Stimulated activated naive CD8-positive, alpha-beta T cell treated with anti-CD3 and anti-CD28 coated beads, Interleukin-15, amount 100 ng/mL, for 72 hours (primary cell): Measurements from ENCODE around the gene RFNG.

Source experiments
- ATAC-seq: fragments of 150-1000 bp; cut with Tn5 transposase; 2 replicates; pipeline ENCODE4 v1.10.0; 2021; ENCODE audit warnings: mild to moderate bottlenecking, moderate library complexity
- DNase-seq, 2 donors: peaks; one replicate each; pipeline ENCODE4 v3.0.0; 2021 to 2022
- H3K27ac Mint-ChIP-seq, 2 donors: one replicate each; pipeline ENCODE4 v1.8.0; 2022; ENCODE audit warnings: mild to moderate bottlenecking in 2 of 2, mixed read lengths in 2 of 2, moderate library complexity in 2 of 2
- H3K27me3 Mint-ChIP-seq: one replicate; pipeline ENCODE4 v1.8.0; 2022; ENCODE audit warnings: mixed read lengths
- H3K4me1 Mint-ChIP-seq: one replicate; pipeline ENCODE4 v1.8.0; 2022; ENCODE audit warnings: mild to moderate bottlenecking, mixed read lengths
- H3K4me3 Mint-ChIP-seq, 2 donors: one replicate each; pipeline ENCODE4 v1.8.0; 2022; ENCODE audit warnings: mild to moderate bottlenecking in 2 of 2, mixed read lengths in 2 of 2, moderate library complexity in 1 of 2
- H3K9me3 Mint-ChIP-seq, 2 donors: one replicate each; pipeline ENCODE4 v1.8.0; 2022; ENCODE audit warnings: mixed read lengths in 2 of 2

Gene RFNG

DNA sequence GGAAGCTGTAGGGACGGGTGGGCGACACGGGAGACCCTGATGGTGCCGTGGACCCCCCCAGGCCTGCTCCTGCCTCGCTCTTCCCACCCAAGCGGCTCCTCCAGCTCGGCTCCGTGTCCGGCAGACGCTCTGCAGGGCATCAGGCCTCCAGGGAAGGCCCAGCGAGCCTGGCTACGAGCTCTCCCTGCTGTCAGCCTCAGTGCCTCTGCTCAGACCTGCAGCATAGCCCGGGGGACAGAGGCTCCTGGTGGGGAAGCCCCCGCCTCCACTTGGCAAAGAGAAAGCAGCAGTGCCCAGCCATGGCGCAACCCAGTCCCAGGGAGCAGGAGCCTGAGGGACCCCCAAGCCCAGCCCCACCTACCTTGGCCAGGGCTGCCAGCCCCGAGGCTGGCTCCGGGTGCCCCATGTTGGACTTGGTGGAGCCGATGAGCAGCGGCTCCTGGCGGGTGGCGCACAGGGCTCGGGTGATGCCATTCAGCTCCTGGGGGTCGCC lies 40.5 kb upstream of the RFNG start:
- peak overlapping the region in 1 of 2 donors; percentile 95 for H3K27ac Mint-ChIP-seq
- no peaks in the 10 kb centered on the region for H3K27me3 Mint-ChIP-seq
- H3K4me3 Mint-ChIP-seq: no peak overlapping the region
- H3K9me3 Mint-ChIP-seq: no peaks in the 10 kb centered on the region
- H3K4me1 Mint-ChIP-seq: peaks cover 22% of the 10 kb centered on the region
- no peak for DNase-seq
- no peak for ATAC-seq

DNA sequence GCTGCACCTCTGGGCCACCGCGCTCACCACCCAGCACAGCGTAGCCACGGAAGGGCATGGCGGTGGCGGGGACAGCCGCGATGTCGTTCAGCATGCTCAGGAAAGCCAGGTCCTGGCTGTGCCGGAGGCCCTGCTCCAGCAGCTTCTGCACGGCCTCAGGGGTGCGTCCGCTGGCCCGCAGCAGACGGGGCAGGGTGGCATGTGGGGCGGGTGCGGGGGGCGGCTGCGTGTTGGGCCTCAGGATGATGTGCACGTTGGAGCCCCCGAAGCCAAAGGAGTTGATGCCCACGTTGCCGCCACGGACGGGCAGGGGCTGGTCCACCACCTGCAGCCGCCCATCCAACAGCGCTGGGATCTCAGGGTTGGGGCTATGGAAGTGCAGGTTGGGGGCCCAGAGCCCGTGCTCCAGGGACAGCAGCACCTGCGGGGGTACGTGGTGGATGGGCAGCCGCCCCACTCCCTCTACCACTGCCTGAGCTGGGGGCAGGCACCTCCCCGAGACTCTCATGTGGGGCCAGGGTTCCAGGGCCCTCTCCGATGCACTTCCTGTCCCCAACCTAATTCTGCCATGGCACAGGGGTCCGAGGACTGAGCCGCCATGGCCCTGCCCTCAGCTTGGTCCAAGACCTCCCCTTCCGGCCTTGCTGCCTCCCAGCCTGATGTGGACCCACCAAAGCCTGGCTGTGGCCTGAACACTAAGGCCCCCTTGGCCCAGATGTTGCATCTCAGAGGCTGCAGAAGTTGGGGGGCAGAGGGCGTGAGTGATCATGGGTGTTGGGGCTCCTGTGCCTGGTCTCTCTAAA lies 39.9 kb upstream of the RFNG start:
- Mint-ChIP-seq H3K4me3 (no peak overlapping the region), H3K27me3 (no peaks in the 10 kb centered on the region), H3K27ac (no peak overlapping the region), H3K4me1 (peaks cover 16% of the 10 kb centered on the region), H3K9me3 (no peaks in the 10 kb centered on the region)
- DNase-seq (no peak), ATAC-seq (no peak)

DNA sequence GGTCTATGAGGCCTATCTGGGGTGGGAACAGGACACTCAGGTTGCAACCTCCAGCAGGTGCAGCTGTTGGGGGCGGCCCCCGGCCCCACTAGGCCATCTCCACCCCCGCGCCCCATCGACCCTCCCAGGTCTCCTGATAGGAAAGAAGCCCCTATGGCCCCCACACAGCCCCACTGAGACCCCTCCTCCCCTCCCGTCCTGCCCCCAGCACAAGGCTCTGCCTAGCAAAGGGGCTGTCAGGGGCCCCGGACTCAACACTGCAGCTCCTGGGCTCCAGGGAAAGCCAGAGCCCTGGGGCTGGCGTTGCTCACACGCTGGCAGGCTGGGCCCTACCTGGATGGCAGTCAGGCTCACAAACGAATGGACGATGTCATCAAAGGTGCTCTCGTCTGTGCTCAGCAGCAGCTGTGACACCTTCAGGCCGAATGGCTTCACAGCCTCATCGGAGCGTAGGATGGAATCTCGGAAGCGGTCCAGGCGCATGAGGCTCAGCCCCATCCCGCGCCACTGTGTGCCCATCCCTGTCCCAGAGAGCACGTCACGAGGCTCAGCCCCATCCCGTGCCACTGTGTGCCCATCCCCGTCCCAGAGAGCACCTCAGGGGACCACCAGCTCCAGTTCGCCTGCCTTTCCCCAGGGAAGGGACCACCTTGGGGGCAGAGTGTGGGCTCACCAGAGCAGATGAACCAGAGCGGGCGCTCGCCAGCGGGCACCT lies 39.1 kb upstream of the RFNG start:
- ATAC-seq (no peak), DNase-seq (no peak)
- Mint-ChIP-seq H3K4me3 (no peak overlapping the region), H3K9me3 (no peaks in the 10 kb centered on the region), H3K4me1 (peaks cover 9% of the 10 kb centered on the region), H3K27me3 (no peaks in the 10 kb centered on the region), H3K27ac (peak overlapping the region in 1 of 2 donors; percentile 46)

DNA sequence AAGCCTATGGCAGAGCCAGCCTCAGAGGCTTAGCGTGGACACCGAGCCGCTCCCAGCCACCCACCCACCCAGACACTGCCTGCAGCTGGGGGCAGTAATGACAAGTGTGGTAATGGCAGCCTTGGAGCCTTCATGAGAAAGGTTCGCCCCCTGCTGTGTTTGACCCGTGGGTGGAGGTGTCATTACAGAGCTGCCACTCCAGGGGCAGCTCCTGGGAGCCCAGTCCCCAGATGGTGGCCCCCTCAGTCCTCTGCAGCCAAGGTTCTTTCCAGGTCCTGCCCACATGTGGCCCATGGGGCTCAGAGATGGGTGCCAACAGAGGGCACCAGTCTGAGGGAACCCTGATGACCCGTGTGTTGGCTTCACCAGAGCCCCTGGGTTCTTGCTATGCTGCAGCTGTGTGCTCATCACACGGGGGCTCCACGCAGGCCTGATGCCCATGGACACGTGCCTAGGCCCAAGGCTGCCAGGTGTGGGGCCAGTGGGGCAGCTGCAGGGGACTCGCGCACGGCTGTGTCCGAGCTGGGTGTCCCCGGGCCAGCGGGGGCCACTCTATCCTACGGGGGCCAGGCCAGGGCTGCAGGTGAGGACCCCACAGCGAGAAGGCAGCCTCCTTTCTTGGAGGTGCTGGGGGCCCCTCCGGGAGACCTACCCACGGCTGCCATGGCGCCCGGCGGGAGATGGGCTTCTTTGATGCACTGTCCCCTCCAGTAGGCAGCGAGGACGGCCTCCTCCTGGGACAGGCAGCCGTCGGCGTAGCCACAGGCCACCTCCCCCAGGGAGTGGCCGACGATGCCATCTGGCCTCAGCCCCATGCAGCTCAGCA lies 38.3 kb upstream of the RFNG start:
- DNase-seq: no peak
- Mint-ChIP-seq H3K27me3 (no peaks in the 10 kb centered on the region), H3K4me1 (peaks cover under 1% of the 10 kb centered on the region), H3K4me3 (no peak overlapping the region), H3K9me3 (no peaks in the 10 kb centered on the region), H3K27ac (no peak overlapping the region)
- ATAC-seq: no peak

DNA sequence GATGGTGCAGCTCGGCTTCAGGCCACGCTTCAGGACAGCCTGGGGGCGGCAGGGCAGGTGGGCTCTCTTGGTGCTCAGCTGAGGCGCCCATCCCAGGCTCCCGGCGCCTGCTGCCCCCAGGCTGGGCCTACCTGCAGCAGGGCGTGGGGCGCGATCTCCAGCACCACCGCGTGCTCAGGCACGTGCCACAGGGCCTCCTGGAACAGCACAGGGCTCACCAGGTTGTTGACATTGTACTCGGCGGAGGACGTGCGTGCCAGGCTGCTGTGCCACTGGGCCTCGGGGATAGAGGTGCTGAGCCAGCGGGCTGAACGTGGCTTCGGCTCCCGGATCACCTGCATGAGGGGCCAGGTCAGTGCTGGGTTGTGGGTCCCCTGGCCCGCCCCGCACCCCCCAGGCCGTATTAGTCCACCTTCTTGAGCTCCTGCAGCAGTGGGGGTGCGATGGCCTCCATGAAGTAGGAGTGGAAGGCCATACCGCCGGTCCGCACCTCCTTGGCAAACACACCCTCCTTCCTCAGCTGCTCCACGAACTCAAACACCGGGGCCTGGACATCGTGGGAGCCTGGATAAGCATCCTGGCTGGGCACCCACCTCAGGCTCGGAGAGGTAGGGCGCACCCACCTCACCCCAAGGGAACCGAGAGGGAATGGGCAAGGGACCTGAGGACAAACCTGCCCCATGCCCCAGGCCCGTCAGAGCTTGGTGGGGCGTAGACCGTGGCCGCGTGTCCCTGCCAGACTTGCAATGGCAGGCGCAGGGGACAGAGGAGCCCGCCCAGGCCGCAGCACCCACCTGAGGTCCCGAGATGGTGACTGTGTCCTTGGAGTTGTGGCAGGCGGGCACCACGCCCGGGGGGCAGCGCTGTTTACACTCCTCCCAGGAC lies 37.5 kb upstream of the RFNG start:
- DNase-seq (no peak), ATAC-seq (no peak)
- H3K27me3 Mint-ChIP-seq: no peaks in the 10 kb centered on the region
- no peak overlapping the region for H3K4me3 Mint-ChIP-seq
- H3K27ac Mint-ChIP-seq: no peak overlapping the region
- H3K4me1 Mint-ChIP-seq: no peaks in the 10 kb centered on the region
- H3K9me3 Mint-ChIP-seq: no peaks in the 10 kb centered on the region

DNA sequence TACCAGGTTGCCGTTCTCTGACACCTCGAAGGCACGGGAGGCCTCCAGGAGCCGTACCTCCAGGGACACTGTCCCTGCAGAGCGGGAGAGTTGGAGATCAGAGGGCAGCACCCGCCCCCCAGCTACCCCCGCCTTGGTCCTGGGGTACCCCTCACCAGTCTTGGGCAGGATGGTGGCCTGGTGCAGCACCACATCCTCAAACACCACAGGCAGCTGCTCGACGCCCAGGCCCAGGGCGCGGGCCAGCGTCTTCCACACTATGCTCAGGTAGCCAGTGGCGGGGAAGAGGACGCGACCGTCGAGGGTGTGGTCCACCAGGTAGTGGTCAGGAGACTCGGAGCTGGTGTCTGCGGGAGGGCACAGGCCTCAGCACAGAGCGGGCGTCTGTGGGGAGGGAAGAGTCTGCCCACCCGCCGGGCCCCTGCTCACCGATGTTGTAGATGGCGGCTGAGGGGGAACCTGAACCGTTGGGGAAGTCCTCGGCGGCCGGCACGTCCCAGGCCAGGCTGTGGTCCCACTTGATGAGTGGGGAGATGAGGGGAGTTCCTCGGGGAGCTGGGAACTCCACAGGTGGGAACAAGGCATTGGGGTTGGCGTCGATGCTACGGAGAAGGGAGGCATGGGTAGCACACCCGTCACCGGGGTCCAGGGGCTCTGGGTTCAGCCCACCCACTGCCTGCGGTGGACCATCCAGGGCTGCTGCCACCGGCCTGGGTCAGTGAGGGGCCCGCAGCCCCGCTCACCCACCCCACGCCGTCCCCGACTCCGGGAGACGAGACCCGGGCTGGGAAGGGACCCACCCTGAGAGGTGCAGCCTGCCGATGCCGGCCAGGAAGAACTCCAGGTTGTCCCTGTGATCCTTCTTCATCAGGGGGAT lies 36.6 kb upstream of the RFNG start:
- peak overlapping the region in 1 of 2 donors; percentile 49 for H3K27ac Mint-ChIP-seq
- no peaks in the 10 kb centered on the region for H3K9me3 Mint-ChIP-seq
- no peak overlapping the region for H3K4me3 Mint-ChIP-seq
- ATAC-seq: no peak
- H3K27me3 Mint-ChIP-seq: no peaks in the 10 kb centered on the region
- DNase-seq: no peak
- no peaks in the 10 kb centered on the region for H3K4me1 Mint-ChIP-seq

DNA sequence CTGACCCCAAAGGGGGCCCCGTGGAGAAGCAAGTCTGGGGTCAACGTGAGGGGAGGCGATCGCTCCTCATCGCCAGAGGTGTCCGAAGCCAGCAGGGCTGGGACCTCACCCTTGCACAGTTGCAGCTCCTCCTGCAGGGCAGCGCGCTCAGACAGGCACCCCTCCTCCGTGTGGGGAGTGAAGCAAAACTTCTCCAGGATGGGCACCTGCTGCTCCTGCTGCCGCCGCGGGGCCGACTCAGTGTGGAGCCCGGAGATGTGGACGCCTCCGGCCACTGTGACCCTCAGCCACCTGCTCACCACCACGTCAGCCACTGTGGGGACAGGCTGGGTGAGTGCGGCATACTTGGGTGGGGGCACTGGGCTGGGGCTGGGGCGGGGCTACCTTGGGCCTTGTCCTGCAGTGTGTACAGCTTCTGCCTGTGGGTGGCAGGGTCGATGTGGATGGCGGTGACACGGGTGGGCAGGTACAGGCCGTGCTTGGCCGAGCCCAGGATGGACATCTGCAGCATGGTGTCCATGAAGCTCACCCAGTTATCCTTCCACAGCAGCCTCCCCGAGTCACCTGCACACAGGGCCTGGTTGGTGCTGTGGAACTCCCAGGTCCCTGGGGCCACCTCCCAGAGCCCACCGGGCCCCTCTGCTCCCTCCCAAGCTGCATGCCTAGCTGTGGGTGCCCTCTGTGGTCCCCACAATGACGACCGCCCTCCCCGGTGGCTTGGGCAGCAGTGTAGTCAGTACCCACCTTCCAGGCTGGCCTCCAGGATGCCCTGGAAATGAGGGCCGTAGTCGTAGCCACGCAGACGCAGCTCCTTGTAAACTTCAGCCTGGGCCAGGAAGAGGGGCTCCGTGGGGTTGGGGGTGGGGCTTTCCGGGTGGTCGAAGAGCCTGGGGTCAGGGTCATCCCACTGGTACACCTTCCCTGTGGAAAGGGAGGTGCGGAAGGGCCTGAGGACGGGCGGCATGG lies 35.6 kb upstream of the RFNG start:
- H3K4me1 Mint-ChIP-seq: no peaks in the 10 kb centered on the region
- H3K27ac Mint-ChIP-seq: peak overlapping the region in 1 of 2 donors; percentile 12
- no peaks in the 10 kb centered on the region for H3K27me3 Mint-ChIP-seq
- no peak overlapping the region for H3K4me3 Mint-ChIP-seq
- H3K9me3 Mint-ChIP-seq: no peaks in the 10 kb centered on the region
- ATAC-seq (no peak), DNase-seq (no peak)

DNA sequence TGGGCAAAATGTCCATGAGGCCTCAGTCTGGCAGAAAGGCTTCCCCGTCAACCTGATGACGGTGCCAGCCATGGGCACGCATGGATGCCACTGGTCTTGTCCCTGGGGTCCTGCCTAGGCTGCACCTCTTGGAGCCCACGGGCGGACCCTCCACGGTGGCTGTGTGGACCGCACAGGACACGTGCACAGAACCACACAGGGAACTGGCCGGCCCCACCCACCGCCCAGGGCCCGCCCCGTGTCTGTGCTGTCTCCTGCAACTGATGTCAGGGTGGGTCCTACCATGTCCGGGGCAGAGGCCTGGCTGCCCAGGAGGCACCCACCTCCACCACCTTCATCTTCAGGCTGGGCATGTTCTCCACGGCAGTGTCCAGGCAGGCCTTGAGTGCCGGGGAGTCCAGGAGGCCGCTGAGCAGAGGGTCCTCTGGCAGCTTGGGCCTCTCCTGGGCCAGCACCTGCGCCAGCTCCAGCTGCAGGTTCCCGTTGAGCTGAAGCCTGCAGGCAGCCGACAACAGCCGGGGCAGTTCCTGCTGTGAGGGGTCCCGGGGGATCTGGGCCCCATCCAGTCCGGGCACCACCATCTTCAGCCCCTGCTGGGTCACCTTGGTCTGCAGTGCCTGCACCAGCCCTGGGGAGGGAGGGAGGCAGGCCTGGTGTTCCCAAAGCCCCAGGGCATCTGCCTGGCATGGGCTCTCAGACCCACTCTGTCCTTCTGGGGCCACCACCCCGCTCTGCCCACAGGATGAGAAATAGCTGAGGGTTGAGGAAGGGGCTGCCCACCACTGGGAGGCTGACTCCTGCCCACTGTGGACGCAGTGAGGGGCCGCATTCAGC lies 34.5 kb upstream of the RFNG start:
- no peak for ATAC-seq
- no peak overlapping the region for H3K27ac Mint-ChIP-seq
- H3K27me3 Mint-ChIP-seq: no peaks in the 10 kb centered on the region
- no peak for DNase-seq
- H3K4me3 Mint-ChIP-seq: no peak overlapping the region
- H3K9me3 Mint-ChIP-seq: no peaks in the 10 kb centered on the region
- no peaks in the 10 kb centered on the region for H3K4me1 Mint-ChIP-seq

DNA sequence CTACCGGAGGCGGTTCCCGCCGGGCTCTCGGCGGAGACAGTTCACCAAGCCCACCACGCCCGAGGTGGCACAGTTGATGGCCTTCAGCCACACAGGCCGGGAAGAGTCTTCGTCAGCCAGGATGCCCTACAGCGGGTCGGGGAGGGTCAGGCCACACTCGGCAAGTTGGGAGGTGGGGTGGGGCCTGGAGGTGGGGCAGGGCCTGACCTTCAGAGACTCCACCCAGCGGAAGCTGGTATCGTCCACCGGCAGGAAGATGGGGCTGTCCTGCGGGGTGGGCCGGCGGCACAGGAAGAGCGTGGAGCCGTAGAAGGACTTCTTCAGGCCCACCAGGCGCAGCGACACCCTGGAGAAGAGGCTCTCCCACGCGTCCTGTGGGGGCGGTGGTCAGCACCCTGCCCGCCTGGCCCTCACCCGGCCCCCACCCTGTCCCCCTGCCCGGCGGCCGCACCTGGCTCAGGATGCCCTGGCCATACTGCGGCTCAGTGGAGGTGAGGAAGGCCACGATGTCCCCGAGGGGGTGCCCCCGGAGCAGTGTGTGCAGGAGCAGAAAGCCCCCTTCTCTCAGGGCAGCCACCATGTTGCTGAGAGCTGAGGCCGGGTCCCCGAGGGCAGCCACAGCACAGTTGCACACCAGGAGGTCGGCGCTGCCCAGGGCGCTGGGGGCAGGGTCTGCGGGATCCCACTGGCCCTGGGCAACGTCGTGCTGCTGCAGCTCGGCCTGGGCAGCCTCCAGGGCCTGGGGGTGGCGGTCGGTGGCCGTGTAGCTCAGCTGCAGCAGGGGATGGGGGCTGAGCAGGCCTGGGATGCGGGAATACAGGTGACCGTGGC lies 33.6 kb upstream of the RFNG start:
- no peak overlapping the region for H3K4me3 Mint-ChIP-seq

DNA sequence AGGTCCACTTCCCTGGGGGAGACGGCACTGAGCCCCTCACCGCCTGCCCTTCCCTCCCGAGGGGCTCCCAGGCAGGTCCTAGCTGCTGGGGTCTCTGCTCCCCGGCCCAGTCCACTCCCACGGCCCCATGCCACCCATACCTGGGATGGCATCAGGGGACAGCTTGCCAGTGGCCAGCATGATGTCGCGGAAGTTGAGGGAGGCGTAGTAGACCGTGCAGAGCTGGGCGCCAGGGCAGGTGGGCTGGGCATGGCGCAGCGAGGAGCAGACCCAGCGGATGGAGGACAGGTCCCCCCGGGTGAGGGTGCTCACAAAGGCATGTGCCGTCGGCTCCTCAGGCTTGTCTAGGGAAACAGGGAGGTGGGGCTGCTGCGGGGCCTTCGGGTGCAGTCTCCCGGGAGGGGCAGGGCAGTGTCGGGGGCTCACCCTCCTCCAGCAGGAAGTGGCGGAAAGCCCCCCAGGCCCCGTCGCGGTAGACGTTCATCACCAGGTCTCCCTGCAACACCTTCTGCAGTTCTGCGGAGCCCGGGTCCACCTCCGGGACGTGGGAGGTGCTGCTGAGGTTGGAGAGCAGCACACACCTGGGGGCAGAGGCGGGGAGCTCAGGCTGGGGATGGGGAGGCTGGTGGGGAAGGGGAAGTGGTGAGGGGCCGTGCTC lies 32.9 kb upstream of the RFNG start:
- Mint-ChIP-seq H3K4me1 (no peaks in the 10 kb centered on the region), H3K27ac (peak overlapping the region in 1 of 2 donors; percentile 75), H3K9me3 (no peaks in the 10 kb centered on the region), H3K27me3 (no peaks in the 10 kb centered on the region), H3K4me3 (no peak overlapping the region)
- DNase-seq (no peak), ATAC-seq (no peak)

More for the DNA sequence above, 33.6 kb upstream of the RFNG start:
- DNase-seq (no peak), ATAC-seq (no peak)
- no peaks in the 10 kb centered on the region for H3K27me3 Mint-ChIP-seq
- no peaks in the 10 kb centered on the region for H3K9me3 Mint-ChIP-seq
- H3K27ac Mint-ChIP-seq: no peak overlapping the region
- H3K4me1 Mint-ChIP-seq: no peaks in the 10 kb centered on the region

DNA sequence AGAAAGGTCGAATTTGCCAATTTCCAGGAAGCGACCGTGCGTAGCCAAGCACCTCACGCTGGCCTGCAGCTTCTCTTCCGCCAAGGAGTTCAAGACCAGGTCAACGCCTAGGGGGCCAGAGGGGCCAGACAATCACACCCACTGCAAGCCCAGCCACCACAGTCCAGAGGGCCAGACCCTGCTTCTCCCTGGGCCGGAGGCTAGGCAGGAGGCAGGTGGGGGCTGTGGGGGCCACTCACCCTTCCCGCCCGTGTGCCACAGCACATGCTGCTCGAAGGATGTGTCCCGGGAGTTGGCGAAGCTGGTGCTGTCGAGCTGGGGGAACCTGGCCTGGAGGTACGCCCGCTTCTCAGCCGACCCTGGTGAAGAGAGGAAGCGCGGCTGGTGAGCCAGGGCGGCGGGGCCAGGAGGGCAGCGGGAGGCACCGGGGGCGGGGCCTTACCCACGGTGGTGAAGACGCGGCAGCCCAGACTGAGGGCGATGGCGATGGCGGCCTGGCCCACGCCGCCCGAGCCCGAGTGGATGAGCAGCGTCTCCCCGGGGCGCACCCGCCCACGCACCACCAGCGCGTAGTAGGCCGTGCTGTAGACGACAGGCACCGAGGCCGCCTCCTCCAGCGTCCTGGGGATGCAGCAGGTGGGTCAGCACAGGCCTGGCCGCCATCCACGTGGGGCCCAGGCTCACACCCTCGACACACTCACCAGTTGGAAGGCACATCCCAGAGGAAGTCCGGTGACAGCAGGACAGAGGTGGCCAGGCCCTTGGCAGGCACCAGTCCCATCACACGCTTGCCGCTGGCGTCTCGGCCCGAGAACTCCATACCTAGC lies 32.1 kb upstream of the RFNG start:
- Mint-ChIP-seq H3K4me1 (no peaks in the 10 kb centered on the region), H3K27me3 (no peaks in the 10 kb centered on the region), H3K27ac (no peak overlapping the region), H3K4me3 (no peak overlapping the region), H3K9me3 (no peaks in the 10 kb centered on the region)
- DNase-seq: no peak
- ATAC-seq: no peak
